Activated naive CD8-positive, alpha-beta T cell treated with anti-CD3 and anti-CD28 coated beads, Interleukin-2, amount 50 U/mL, for 16 hours (primary cell): ENCODE results near the gene BICRAL.
A peak's percentile ranks its signal among the peaks of the same experiment; 100 is the strongest.
"Not testable (repeated sequence)": the region's sequence is repeated elsewhere in the genome, so short reads cannot be mapped to it uniquely, and the experiment has no call there.

Experiments
- DNase-seq: peaks from one replicate; pipeline ENCODE4 v3.0.0-alpha.2; 2020; ENCODE audit warnings: low read depth, low spot score

Gene BICRAL, protein sequence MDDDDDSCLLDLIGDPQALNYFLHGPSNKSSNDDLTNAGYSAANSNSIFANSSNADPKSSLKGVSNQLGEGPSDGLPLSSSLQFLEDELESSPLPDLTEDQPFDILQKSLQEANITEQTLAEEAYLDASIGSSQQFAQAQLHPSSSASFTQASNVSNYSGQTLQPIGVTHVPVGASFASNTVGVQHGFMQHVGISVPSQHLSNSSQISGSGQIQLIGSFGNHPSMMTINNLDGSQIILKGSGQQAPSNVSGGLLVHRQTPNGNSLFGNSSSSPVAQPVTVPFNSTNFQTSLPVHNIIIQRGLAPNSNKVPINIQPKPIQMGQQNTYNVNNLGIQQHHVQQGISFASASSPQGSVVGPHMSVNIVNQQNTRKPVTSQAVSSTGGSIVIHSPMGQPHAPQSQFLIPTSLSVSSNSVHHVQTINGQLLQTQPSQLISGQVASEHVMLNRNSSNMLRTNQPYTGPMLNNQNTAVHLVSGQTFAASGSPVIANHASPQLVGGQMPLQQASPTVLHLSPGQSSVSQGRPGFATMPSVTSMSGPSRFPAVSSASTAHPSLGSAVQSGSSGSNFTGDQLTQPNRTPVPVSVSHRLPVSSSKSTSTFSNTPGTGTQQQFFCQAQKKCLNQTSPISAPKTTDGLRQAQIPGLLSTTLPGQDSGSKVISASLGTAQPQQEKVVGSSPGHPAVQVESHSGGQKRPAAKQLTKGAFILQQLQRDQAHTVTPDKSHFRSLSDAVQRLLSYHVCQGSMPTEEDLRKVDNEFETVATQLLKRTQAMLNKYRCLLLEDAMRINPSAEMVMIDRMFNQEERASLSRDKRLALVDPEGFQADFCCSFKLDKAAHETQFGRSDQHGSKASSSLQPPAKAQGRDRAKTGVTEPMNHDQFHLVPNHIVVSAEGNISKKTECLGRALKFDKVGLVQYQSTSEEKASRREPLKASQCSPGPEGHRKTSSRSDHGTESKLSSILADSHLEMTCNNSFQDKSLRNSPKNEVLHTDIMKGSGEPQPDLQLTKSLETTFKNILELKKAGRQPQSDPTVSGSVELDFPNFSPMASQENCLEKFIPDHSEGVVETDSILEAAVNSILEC

DNA sequence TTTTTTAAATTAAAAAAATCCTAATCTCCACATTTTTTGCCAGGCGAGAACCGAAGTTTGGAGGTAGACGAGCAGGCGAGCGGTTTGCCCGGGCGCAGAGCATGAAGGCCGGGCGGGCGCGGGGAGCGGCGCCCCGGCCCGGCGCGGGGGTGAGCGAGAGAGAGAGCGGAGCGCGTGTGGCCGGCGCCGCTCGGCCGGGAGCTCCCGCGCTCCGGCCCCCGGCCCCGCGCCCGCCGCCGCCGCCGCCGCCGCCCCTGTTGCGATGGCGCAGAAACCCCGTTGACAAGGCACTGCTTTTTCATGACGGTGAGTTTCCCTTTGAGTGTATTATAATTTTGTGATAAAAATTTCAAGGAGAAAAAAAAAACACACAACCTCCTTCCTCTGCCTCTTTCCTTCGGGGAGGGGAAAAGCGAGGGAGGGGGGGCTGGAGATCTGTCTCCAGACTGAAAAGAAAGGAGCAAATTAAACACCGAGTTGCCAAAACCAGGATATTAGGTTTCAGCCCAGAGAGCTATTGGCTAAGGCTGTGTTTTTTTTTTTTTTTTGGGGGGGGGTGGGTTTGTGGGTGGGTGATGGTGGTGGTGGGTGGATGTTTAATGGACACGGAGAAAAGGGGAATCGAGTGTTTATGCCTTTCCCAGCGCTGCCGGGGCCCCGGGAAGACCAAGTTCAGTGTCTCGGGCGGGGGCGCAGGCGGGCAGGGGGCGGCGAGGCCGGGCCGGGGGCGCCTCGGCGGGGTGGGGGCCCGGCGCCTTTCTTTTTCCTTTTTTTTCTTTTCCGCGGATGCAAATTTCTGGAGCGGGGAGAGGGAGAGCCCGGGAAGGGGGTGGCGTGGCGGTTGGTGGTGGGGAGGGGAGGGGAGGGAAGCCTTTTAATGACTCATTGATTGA, at the start of gene BICRAL:
TSS of gene BICRAL (plus strand) at position 257 of the 893 bp plus-strand sequence. CDS start 39,971 bp downstream, outside the sequence.
- DNase-seq = peak; percentile 34

DNA sequence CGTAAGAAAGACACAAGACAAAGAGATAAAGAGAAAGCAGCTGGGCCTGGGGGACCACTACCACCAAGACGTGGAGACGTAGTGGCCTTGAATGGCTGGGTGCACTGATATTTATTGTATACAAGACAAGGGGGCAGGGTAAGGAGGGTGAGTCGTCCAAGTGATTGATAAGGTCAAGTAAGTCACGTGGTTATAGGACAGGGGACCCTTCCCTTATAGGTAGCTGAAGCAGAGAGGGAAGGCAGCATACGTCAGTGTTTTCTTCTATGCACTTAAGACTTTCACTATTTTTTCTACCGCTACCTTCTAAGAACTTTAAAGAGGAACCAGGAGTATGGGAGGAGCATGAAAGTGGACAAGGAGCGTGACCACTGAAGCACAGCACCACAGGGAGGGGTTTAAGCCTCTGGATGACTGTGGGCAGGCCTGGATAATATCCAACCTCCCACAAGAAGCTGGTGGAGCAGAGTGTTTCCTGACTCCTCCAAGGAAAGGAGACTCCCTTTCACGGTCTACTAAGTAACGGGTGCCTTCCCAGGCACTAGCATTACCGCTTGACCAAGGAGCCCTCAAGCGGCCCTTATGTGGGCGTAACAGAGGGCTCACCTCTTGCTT, 47.9 kb upstream of the BICRAL start:
- not testable (repeated sequence) for DNase-seq

DNA sequence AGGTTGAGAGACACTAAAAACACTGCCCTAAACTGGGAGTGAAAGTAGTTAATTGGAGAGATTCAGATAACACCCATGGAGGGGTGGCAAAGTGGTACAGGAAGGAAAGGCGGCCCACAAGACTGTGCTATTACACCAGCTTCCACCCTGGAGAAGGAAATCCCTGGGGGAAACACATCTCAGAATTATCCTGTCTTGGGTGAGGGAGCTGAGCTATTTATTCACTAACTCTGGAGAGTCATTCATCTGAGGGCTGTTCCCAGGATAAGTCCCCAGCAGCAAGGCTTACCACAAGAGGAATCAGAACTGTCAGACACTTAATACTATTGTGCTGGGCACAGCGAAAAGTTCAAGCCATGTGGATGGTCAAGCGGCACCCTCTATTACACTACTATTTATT, 45.9 kb upstream of the BICRAL start:
- no peak for DNase-seq

DNA sequence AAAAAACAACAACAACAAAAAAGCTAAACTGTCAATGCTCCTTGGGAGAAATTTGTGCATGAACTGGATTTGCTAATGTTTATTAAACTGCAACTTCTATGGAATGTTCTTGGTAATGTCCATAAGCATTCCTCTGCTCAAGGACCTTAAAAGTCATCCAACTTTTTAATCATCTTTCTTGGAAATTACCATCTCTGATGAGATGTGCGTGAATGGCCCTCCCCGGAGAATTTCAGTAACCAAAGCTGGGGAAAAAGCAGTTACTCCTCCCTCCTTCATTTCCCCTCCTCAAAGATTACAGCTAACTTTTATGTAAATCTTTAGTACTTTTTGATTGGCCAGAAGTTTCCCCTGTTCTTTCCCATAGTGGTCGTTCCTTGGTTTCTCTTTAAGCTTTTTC, 41.1 kb upstream of the BICRAL start:
- no peak for DNase-seq

DNA sequence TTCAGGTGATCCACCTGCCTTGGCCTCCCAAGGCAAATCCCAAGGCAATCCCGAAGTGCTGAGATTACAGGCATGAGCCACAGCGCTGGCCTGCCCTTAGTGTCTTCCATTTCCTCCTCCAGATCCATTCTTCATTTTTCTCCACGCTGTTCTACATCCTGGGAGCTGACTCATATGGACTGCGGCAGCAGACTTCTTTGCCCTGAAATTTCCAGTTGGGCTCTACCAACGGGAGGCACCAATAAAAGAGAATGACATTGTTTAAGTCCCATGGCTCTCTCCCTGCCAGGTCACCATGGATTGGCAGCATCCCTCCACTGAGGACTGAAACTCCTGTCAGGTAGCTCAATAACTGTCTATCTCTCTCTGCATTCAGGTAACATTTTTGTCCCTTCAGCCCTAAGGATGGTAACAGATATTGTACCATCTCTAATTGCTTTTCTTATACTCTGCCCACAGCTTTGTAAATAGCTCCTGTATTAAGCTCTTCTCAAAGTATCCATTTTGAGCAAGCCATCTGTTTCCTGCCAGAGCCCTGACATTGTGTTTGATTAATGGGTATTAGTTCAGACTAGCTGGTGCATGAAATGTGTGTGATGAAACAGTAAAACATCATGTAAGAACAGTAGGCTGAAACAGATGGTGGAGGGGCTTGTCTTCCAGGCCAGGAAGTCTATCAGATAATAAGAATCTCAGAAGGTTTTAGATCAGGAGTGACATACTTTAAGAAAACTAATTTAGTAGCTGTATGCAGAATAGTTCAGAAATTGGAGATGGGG, 39.5 kb upstream of the BICRAL start:
- DNase-seq = no peak

DNA sequence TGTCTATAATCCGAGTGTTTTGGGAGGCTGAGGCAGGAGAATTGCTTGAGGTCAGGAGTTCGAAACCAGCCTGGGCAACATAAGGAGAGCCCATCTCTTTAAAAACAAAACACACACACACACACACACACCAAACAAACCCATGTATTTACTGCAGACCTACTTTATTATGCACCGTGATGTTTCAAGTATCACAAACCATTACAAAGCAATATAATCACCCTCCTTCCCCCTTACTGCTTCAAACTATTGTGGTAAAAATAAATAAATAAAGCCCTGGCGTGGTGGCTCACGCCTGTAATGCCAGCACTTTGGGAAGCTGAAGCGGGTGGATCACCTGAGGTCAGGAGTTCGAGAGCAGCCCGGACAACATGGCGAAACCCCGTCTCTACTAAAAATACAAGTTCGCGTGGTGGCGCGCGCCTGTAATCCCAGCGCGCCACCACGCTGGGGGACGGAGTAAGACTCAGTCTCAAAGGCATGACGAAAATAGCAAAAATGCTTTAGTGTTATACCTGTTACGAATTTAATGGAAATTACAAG, 37.4 kb upstream of the BICRAL start:
- no peak for DNase-seq

DNA sequence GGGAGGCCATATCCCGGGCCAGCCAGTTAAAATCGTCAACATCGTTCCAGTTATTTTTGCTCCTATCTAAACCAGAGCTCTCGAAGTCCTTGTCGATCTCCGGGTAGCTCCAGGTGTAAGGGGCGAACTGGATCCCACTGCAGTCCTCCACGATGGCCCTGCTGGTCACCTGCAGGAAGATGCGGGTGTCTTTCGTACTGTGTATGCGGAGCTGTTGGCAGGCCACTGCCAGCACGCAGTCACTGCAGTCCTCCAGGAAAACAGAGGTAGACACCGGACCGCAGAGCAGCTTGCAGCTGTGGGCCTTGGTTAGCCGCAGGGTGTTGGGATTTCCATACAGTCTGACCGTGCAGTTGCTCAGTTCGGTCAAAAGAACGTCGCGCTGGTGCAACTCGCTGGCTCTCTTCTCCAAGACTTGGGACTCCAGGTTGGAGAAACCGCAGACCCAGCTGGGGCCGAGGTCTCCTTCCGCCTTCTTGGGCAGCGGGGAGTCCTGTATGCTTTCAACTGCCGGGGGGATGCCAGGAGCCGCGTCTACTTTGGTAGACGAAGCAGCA, 36.7 kb upstream of the BICRAL start:
- peak; percentile 6 for DNase-seq

DNA sequence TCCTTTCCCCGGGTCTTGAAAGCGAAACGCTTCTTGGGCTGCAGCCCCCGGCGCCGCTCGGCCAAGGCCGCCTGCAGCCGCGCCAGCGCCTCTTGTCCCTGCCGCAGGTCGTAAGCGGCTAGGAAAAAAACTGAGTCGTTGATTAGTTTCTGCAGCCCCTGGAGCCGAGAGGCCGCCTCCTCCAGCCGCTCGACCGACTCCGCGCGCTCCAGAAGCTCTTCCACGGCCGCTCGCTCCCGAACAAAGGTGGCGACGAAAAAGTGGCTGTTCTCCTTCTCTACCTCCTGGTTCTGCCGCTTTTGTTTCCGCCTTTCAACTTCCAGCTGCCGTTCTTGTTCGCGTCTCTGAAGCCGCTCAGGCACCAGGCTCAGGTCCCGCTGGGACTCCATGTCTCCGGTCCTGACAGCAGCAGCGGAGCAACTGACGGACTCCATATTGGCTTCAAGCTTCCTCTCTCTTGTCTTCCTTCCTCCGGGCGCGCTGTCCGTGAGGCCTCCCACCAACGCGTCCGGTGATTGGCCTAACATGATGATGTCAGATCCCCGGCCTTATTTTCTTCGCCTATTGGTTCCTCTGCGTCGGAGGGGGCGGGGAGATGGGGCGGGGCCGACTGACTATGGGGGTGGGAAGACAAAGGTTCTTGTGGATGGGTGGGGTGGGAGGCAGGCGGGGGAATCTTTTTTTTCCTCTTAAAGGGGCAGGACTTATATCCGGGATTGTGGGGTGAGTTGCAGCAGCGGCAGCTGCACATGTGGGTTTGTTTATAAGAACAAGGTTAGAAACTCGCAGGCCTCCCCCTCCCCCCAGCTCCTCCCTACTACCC, 36.0 kb upstream of the BICRAL start, which contains the start of gene TBCC:
TSS of gene TBCC (minus strand) at position 464 of the 823 bp plus-strand sequence. CDS start at position 434, 30 bp downstream.
- peak; percentile 87 for DNase-seq

DNA sequence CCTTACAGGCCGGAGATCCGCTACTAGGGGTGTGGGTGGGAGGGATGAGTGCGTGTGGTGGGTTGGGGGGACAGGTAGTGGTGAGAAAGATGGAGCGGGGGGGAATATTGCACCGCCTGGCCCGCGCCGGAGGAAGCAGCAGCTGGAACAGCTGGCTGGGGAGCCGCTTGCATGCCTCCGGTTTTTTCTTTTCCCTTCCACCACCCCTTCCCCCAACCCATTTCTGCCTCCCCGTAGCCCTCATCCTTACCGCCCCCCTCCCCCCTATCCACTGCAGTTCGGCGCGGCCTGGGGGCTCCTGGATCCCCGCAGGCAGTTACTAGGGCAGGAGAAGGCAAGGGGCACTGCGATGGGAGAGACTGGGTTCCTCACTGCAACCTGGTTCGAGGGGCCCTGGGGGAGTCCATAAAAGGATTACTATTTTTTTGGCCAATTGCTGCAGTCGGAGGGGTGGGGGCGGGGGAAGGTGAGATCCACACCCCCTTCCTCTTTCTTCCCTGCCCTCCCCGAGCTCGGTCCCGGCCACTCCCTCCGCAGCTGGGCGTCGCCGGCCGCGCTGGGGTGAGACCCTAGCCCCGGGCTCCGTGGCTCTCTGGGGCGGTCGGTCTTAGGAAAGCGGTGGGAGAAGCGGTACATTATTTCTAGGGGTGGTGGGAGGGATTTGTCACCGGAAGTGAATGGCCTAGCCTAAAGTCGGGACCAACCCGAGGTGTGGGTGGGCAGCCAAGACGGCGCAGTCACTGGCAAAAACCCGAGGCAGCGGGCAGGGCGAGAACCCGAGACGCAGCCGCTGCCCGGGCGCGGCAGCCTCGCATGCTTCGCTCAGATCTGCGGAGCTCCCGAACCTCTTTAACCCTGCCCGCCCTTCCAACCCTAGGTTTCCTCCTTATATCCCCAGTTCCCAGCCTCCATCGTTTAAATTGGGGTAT, 35.1 kb upstream of the BICRAL start:
- DNase-seq = peak; percentile 47

DNA sequence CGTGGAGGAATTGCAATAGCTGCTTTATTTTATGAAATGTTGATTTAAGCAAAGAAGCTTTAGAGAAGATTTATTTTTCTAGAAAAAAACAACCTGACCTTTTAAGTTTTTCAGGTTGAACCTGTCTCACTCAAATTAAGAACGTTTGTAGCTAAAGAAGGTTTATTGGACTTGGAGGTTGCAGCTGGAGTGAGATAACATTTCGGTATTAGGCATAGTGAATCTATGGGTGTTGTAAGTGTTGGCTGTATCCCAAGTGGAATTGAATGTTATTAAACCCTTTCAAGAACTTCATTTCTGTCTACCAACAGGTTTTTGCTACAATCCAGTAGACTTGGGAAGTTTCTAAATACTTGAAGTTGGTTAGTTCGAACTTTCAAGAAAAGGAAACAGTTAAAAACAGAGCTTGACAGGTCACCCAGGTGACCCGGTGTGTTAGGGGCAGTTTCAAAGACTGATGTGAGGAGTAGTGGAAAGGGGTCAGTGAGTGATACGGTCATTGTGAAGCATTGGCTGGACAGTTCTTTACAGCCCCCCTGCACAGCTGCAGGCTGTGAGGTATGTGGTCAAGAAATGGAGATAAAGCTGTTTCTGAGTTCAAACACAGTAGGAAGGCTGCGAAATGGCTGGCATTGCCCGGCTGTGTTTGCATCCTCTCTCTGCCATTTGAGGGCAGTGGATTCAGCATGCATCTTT, 33.5 kb upstream of the BICRAL start:
- no peak for DNase-seq

DNA sequence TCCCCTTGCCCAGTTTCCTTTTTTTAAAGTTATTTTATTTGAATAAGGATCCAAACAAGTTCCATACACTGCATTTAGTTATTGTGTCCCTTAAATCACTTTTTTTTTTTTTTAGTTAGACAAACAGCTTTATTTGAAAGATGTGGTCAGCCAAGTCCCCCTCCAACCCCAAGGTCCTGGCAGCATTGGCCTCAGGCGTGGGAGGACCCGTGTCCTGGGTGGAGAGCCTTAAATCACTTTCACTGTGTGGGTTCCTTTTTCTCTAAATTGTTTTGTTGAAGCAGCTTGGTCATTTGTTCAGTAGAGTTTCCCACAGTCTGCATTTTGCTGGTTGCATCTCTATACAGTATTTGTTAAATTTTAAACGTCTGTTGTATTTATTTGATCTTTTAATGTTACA, 30.8 kb upstream of the BICRAL start:
- DNase-seq = no peak

DNA sequence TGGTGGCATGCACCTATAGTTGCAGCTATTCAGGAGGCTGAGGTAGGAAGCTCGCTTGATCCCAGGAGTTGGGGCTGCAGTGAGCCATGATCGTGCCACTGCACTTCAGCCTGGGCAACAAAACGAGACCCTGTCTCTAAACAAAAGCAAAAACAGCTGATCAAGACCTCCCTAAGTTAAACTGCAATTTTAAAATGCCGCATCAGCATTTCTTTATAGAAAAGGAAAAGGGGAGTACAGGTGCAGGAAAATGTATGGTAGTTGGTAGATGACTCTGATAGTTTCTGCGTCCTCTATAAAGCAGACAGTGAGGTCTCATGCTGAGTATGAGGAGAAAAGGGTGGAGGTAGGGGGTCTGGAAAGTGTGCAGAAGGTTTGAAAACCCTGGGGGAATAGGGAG, 27.1 kb upstream of the BICRAL start:
- no peak for DNase-seq

DNA sequence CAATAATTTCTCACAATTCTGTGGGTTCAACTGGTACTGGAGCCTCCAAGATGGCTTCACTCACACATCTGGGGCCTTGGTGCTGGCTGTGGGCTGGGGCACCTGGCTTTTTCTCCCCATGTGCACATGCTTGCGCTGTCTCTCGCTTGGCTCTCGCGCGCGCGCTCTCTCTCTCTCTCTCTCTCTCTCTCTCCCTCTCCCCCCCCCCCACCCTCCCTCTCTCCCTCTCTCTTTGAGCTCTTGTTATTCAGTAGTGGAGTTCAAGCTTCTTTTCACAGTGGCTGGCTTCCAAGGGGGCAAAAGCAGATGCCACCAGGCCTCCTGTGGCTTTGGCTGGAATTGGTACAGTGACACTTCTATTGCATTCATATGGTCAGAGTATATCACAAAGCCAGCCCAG, 25.1 kb upstream of the BICRAL start:
- DNase-seq = no peak

DNA sequence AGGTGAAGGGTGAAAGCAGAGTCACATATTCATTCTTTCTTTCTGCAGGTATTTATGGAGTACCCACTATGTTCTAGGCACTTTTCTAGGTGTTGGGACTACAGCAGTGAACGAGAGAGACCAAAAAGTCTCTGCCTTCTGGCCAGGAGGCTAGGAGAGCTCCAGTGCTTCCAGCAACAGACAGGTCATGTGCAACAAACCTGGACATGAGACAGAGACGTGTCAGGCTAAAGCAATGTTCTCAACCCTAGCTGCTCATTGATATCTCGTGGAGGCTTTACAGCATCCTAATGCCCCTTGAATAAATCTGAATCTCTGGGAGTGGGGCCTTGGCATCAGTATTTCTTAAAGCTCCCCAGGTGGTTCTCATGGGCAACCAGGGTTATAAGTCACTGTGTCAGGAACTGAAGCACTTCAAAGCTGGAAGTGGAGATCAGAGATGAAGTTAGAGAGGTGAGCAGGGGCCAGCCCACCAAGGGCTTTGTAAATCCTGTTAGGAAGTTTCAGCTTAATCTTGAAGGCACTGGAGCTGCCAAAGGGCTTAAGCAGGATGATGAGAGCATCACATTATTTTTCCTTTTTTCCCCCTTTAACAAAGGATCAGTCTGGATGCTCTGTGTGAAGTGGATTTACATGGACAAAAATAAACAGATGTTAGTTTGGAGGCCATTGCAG, 23.0 kb upstream of the BICRAL start:
- no peak for DNase-seq

DNA sequence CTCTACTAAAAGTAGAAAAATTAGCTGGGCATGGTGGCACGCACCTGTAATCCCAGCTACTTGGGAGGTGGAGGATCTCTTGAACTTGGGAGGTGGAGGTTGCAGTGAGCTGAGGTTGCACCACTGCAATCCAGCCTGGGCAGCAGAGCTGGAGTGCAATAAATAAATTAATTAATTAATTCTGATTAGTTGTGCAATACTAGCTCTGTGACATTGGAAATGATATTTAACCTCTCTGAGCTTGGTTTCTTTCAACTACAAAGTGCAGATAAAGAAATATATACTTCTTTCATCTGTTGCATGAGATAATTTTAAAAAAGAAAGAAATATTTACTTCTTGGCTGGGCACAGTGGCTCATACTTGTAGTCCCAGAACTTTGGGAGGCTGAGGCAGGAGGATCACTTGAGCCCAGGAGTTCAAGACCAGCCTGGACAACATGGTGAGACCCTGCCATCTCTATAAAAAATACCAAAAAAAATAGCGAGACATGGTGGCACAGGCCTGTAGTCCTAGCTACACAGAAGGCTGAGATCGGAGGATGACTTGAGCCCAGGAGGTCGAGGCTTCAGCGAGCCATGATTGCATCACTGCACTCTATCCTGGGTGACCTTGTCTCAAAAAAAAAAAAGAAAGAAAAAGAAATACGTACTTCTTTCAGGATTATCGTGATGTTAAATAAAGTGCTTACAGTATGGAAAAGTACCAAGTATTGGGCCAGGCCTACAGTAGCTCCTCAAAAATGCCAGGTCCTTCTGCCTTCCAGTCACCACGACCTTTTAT, 20.4 kb upstream of the BICRAL start:
- DNase-seq = no peak
